Prostate gland (tissue), 2 donors: Measurements from ENCODE around the gene LMO7. TPM values are rescaled to one million over a fixed set of nuclear protein-coding genes. Genes with fewer than 3 reads are reported as not detected.

Experiments
- DNase-seq: peaks from one replicate; pipeline ENCODE4 v3.0.0-alpha.2; 2019; ENCODE audit warnings: low spot score
- H3K27ac ChIP-seq, 2 donors: fragments of 200-600 bp; sonication (generic); 2 replicates each; pipeline ENCODE4 v1.5.1; 2017 to 2019
- H3K27me3 ChIP-seq: fragments of 200-600 bp; sonication (generic); replicated peaks from 2 replicates; pipeline ENCODE4 v1.5.1; 2019; ENCODE audit not compliant: insufficient read depth
- H3K36me3 ChIP-seq, 2 donors: fragments of 200-600 bp; sonication (generic); 1 replicate in 1 of 2; 2 replicates in 1 of 2; pipeline versions ENCODE4 v1.5.1 to v1.8.1; 2017 to 2019
- H3K4me1 ChIP-seq: fragments of 200-600 bp; sonication (generic); replicated peaks from 2 replicates; pipeline ENCODE4 v1.5.1; 2019
- H3K4me3 ChIP-seq, 2 donors: fragments of 200-600 bp; sonication (generic); 2 replicates each; pipeline ENCODE4 v1.5.1; 2017 to 2019
- H3K9me3 ChIP-seq: fragments of 200-600 bp; sonication (generic); 2 replicates; pipeline ENCODE4 v1.5.1; 2017
- POLR2A ChIP-seq: fragments of 450-650 bp; IDR thresholded peaks from one replicate; pipeline ENCODE4 v1.6.1; 2016; ENCODE audit warnings: antibody characterized with exemption, mild to moderate bottlenecking
- POLR2AphosphoS5 ChIP-seq: sonication (generic); formaldehyde crosslinking; IDR thresholded peaks from one replicate; pipeline ENCODE4 v1.6.1; 2017; ENCODE audit warnings: antibody characterized with exemption
- WGBS: methylation state at CpG from one replicate; pipeline ENCODE4 v1.1.5; 2018; 5-methylcytosine and 5-hydroxymethylcytosine counted together
- intact Hi-C: fragments of 100-400 bp; cut with DNase I; formaldehyde crosslinking; loops from one replicate; pipeline ENCODE4 v1.14.2; 2022
- total RNA-seq, 2 donors: library from RNA; depleted of rRNA; stranded (reverse); fragments of >200 nt; gene quantifications; one replicate each; pipeline ENCODE4 v1.1.0, GENCODE V29; 2016
- TF ChIP-seq, protein P1 (sequence below), 4 experiments: fragments of 200-600 bp in 2 of 4; fragments of 450-650 bp in 2 of 4; sonication (generic) in 2 of 4; IDR thresholded peaks; 1 replicate in 3 of 4; 2 replicates in 1 of 4; pipeline ENCODE4 v1.5.1; 2016 to 2019; ENCODE audit warnings: antibody characterized with exemption in 4 of 4, mild to moderate bottlenecking in 2 of 4, moderate library complexity in 2 of 4

The LMO7 gene
- total RNA-seq, 2 donors from 2014 or later, result 87.8 to 99.9 TPM

DNA sequence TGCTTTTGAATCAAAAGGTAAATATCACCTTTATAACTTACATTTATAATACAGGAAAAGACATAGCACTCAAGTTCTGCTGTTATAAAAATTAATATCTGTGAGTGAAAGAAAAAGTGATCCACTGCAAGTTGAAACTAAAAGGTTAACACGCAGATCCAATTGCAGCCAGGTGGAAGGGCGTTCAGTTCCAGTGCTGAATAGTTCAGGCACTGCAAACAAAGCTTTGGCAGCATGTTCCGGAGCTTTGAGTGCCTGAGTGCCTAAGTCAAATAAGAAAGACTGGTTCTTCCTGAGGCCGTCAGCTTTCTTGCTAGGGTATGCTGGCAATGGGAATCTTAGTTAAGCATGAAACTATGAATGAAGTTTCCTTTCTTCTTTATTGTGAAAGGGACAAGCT is 200.3 kb downstream of the LMO7 start:
- Histone ChIP-seq H3K27ac (peak overlapping the region; percentile 27 to 64), H3K36me3 (no peaks in the 10 kb centered on the region), H3K4me3 (peak overlapping the region in 1 of 2 donors; percentile 5), H3K4me1 (no peaks in the 10 kb centered on the region), H3K9me3 (no peaks in the 10 kb centered on the region), H3K27me3 (no peaks in the 10 kb centered on the region)
- 49% methylated on average over 4 of the region's 4 CpGs for WGBS
- intact Hi-C loops, result no loop called here
- peak; percentile 84 for DNase-seq
- TF ChIP-seq POLR2AphosphoS5 (peak; percentile 87), POLR2A (no peak)
- TF ChIP-seq, protein P1, sequence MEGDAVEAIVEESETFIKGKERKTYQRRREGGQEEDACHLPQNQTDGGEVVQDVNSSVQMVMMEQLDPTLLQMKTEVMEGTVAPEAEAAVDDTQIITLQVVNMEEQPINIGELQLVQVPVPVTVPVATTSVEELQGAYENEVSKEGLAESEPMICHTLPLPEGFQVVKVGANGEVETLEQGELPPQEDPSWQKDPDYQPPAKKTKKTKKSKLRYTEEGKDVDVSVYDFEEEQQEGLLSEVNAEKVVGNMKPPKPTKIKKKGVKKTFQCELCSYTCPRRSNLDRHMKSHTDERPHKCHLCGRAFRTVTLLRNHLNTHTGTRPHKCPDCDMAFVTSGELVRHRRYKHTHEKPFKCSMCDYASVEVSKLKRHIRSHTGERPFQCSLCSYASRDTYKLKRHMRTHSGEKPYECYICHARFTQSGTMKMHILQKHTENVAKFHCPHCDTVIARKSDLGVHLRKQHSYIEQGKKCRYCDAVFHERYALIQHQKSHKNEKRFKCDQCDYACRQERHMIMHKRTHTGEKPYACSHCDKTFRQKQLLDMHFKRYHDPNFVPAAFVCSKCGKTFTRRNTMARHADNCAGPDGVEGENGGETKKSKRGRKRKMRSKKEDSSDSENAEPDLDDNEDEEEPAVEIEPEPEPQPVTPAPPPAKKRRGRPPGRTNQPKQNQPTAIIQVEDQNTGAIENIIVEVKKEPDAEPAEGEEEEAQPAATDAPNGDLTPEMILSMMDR (IDR thresholded peaks at IDR 0.05), result peak in 1 of 4 experiments; percentile 3

DNA sequence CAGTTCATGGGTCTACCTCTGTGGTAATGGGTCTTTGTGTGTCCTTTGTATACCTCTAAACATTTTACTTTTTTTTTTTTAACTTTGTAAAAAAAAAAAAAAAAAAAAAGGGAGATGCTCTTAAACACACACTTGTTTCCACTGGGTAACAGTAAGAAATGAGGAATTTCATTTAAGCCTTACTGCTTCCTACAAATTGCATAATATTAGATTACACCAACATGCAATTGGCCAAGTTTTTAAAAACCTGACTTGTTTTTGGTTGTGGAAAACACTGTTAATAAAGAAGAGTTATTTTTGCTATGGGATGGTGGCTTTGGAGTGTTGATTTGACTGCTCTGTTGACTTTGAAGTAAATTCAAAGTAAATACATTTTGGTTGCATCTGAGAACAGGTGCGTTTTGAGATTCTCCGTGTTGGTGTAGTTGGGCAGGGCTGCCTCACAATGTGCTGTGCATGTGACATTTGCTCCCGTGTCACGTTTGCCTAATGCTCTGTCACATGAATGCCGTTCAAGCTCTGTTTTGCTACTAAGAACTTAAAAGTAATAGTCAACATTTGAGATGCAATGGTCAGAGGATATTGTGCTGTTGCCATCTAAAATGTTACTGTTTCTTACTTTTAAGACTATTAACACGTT is 202.4 kb downstream of the LMO7 start:
- Histone ChIP-seq H3K27me3 (no peaks in the 10 kb centered on the region), H3K27ac (no peak overlapping the region), H3K9me3 (no peaks in the 10 kb centered on the region), H3K4me1 (no peaks in the 10 kb centered on the region), H3K4me3 (no peak overlapping the region), H3K36me3 (peaks cover 0 to 6% of the 10 kb centered on the region in 2 donors)
- TF ChIP-seq, protein P1 (IDR thresholded peaks at IDR 0.05), result no peak
- peak; percentile 14 for TF ChIP-seq POLR2AphosphoS5
- intact Hi-C loops, result no loop called here
- peak; percentile 19 for DNase-seq
- 52% methylated on average over 6 of the region's 6 CpGs for WGBS

DNA sequence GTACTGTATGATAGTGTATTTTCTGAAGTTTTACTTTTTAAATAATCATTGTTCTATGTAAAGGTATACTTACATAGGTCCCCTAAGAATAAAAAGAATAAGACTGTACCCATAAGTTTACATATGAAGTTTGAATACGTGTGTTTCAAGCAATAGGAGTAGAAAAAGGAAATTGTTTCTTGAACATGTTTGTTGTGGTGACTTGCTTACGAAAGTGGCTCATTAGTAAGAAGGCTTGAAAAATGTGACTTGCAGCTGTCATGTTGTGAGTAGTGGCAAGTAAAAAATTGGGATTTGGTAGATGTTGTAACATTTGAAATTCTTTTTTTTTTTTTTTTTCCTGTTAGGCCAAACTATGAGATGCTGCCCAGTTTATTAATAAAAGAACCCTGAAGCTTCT is 203.3 kb downstream of the LMO7 start:
- peaks cover 0 to 6% of the 10 kb centered on the region in 2 donors for H3K36me3 ChIP-seq
- no peaks in the 10 kb centered on the region for H3K4me1 ChIP-seq
- H3K9me3 ChIP-seq, result no peaks in the 10 kb centered on the region
- DNase-seq, result no peak
- WGBS, result 80% methylated on average over 2 of the region's 2 CpGs
- TF ChIP-seq POLR2AphosphoS5, result no peak
- no peak for TF ChIP-seq POLR2A
- TF ChIP-seq, protein P1 (IDR thresholded peaks at IDR 0.05), result no peak
- no peak overlapping the region for H3K4me3 ChIP-seq
- intact Hi-C loops, result no loop called here
- no peaks in the 10 kb centered on the region for H3K27me3 ChIP-seq
- no peak overlapping the region for H3K27ac ChIP-seq

DNA sequence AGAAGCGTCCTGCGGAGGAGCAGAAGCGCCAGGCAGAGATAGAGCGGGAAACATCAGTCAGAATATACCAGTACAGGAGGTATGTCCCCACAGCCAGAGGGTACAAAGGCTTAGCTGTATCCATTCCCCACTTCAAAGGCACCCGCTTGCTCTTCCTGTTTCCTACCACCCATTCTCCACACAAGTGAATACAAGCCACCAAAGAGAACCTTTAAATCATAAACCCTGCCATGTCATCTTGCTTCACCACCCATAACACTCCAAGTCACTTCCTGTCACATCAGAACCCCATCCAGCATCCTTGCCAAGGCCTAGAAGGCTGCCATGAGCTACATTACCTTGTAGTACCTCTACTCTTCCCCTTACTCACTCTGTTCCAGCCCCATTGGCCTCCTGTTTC is 205.8 kb downstream of the LMO7 start:
- WGBS, result 96% methylated on average over 5 of the region's 5 CpGs
- intact Hi-C loops, result no loop called here

More for the DNA sequence above, 205.8 kb downstream of the LMO7 start:
- Histone ChIP-seq H3K9me3 (no peaks in the 10 kb centered on the region), H3K4me1 (no peaks in the 10 kb centered on the region), H3K4me3 (no peak overlapping the region), H3K27ac (no peak overlapping the region), H3K27me3 (no peaks in the 10 kb centered on the region), H3K36me3 (peaks cover 0 to 6% of the 10 kb centered on the region in 2 donors)
- DNase-seq, result no peak
- TF ChIP-seq POLR2AphosphoS5 (no peak), POLR2A (no peak)
- TF ChIP-seq, protein P1 (IDR thresholded peaks at IDR 0.05), result no peak
